Measurements from ENCODE around the gene PTPRN2. TPM values are rescaled to one million over a fixed set of nuclear protein-coding genes. Genes with fewer than 3 reads are reported as not detected.
"Not testable (repeated sequence)": the region's sequence is repeated elsewhere in the genome, so short reads cannot be mapped to it uniquely, and the experiment has no call there.

PTPRN2 gene
- total and polyA plus RNA-seq, 2 donors from 2014 or later: 4.8 to 6.2 TPM

DNA sequence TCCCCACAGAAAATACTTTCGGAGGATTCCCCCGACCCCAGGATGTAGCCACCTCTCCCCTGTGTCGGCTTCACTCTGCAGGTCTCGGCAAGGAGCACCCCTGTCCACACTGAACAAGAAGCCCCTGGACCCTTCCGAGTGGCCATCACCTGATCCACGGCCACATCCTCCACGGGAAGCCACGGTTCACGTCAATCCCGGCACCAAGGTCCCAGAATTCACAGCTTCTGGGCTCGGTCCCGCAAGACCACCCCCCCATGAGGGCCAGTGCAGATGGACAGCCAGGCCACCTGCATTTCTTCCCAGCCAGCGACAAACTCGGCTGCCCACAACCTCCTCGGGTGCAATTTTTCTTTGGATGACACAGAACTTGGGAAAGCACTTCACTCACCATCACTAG lies 199.6 kb downstream of the PTPRN2 start:
- DNase-seq: no peak
- intact Hi-C loops (cut with DNase I): no loop called here
- Histone ChIP-seq H3K9ac (ENCODE audit: low read length in 3 of 3) (no peak overlapping the region), H3K36me3 (ENCODE audit: control insufficient read depth in 2 of 3, insufficient read depth in 3 of 3, low read length in 3 of 3) (no peaks in the 10 kb centered on the region), H3K27me3 (ENCODE audit: control insufficient read depth, insufficient read depth, low read length) (no peaks in the 10 kb centered on the region), H3K4me1 (ENCODE audit: control insufficient read depth in 2 of 3, insufficient read depth in 2 of 3, low read depth in 1 of 3, low read length in 3 of 3) (no peaks in the 10 kb centered on the region), H3K9me3 (ENCODE audit: control insufficient read depth in 2 of 3, insufficient read depth in 1 of 3, low read length in 3 of 3) (no peaks in the 10 kb centered on the region), H3K27ac (ENCODE audit: low read depth in 2 of 2, low read length in 2 of 2) (no peak overlapping the region), H3K4me3 (ENCODE audit: low read length in 3 of 3) (no peak overlapping the region)
- TF ChIP-seq CTCF (IDR thresholded peaks at IDR 0.05; ENCODE audit: borderline replicate concordance, extremely low read depth, insufficient read depth): no peak
- FAIRE-seq: no peak

DNA sequence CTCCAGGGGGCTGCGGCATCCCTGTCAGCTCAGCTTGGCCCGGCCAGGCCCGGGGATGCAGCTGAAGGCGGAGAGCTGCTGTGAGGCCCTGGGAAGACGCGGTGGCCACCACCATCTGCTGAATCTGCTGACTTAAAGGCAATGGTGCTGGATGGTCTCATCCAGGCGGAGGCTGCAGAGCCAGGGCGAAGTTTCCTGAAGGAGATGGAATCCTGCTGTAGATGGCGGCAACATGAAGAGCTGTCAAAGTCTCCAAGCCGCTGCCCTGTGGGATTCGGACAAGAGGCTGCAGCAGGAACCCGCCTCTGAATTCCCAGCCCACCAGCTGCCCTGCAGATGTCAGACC lies 200.1 kb downstream of the PTPRN2 start:
- H3K9ac ChIP-seq (ENCODE audit: low read length in 3 of 3): no peak overlapping the region
- DNase-seq (peak in 3 of 5 donors; percentile 34 to 76 (median 35)), FAIRE-seq (no peak)
- intact Hi-C loops (cut with DNase I): no loop called here
- no peak for TF ChIP-seq CTCF (IDR thresholded peaks at IDR 0.05; ENCODE audit: borderline replicate concordance, extremely low read depth, insufficient read depth)
- H3K9me3 ChIP-seq (ENCODE audit: control insufficient read depth in 2 of 3, insufficient read depth in 1 of 3, low read length in 3 of 3): no peaks in the 10 kb centered on the region
- no peak overlapping the region for H3K27ac ChIP-seq (ENCODE audit: low read depth in 2 of 2, low read length in 2 of 2)
- H3K4me3 ChIP-seq (ENCODE audit: low read length in 3 of 3): no peak overlapping the region
- no peaks in the 10 kb centered on the region for H3K36me3 ChIP-seq (ENCODE audit: control insufficient read depth in 2 of 3, insufficient read depth in 3 of 3, low read length in 3 of 3)
- no peaks in the 10 kb centered on the region for H3K4me1 ChIP-seq (ENCODE audit: control insufficient read depth in 2 of 3, insufficient read depth in 2 of 3, low read depth in 1 of 3, low read length in 3 of 3)
- no peaks in the 10 kb centered on the region for H3K27me3 ChIP-seq (ENCODE audit: control insufficient read depth, insufficient read depth, low read length)

DNA sequence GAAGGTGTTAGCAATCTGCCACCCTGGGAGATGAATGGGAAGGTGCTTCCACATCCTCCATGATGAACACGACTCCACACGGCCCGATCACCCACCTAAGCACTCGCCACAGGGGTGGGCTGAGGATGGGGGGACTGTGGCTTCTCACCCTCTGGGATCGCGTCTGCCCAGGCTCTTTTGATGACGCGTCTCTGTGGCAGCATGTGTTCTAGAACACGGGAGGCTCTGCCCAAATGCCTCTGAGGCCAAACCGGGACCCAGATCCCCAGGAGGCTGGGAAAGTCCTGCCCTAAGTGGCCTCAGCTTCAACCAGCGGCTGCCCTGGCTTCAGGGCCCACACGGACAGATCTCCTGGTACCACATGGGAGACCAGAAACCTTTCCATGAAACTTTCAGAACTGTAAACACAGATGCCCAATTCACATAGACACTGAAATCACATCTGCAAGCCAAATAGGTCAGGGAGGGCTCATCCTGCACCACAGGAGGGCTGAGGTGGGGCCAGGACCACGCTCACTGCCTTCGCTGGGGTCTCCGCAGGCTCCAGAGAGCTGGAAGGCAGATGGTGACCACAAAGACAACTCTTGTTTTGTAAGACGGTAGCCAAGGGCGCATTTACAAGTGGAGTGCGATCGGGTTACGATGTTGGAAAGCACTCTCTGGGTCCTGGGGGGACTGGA lies 200.6 kb downstream of the PTPRN2 start:
- DNase-seq: no peak
- no peak overlapping the region for H3K27ac ChIP-seq (ENCODE audit: low read depth in 2 of 2, low read length in 2 of 2)
- H3K9ac ChIP-seq (ENCODE audit: low read length in 3 of 3): no peak overlapping the region
- intact Hi-C loops (cut with DNase I): no loop called here
- no peak overlapping the region for H3K4me3 ChIP-seq (ENCODE audit: low read length in 3 of 3)
- no peak for FAIRE-seq
- no peaks in the 10 kb centered on the region for H3K27me3 ChIP-seq (ENCODE audit: control insufficient read depth, insufficient read depth, low read length)
- H3K9me3 ChIP-seq (ENCODE audit: control insufficient read depth in 2 of 3, insufficient read depth in 1 of 3, low read length in 3 of 3): no peaks in the 10 kb centered on the region
- no peak for TF ChIP-seq CTCF (IDR thresholded peaks at IDR 0.05; ENCODE audit: borderline replicate concordance, extremely low read depth, insufficient read depth)
- no peaks in the 10 kb centered on the region for H3K36me3 ChIP-seq (ENCODE audit: control insufficient read depth in 2 of 3, insufficient read depth in 3 of 3, low read length in 3 of 3)
- H3K4me1 ChIP-seq (ENCODE audit: control insufficient read depth in 2 of 3, insufficient read depth in 2 of 3, low read depth in 1 of 3, low read length in 3 of 3): no peaks in the 10 kb centered on the region

GRCh38 chr7:158386355-158386618 lies 201.3 kb downstream of the PTPRN2 start:
- Histone ChIP-seq H3K9ac (ENCODE audit: low read length in 3 of 3) (no peak overlapping the region), H3K36me3 (ENCODE audit: control insufficient read depth in 2 of 3, insufficient read depth in 3 of 3, low read length in 3 of 3) (no peaks in the 10 kb centered on the region), H3K27ac (ENCODE audit: low read depth in 2 of 2, low read length in 2 of 2) (no peak overlapping the region), H3K27me3 (ENCODE audit: control insufficient read depth, insufficient read depth, low read length) (no peaks in the 10 kb centered on the region), H3K4me3 (ENCODE audit: low read length in 3 of 3) (no peak overlapping the region), H3K9me3 (ENCODE audit: control insufficient read depth in 2 of 3, insufficient read depth in 1 of 3, low read length in 3 of 3) (no peaks in the 10 kb centered on the region), H3K4me1 (ENCODE audit: control insufficient read depth in 2 of 3, insufficient read depth in 2 of 3, low read depth in 1 of 3, low read length in 3 of 3) (no peaks in the 10 kb centered on the region)
- FAIRE-seq (no peak), DNase-seq (no peak)
- intact Hi-C loops (cut with DNase I): no loop called here
- TF ChIP-seq CTCF (IDR thresholded peaks at IDR 0.05; ENCODE audit: borderline replicate concordance, extremely low read depth, insufficient read depth): no peak

DNA sequence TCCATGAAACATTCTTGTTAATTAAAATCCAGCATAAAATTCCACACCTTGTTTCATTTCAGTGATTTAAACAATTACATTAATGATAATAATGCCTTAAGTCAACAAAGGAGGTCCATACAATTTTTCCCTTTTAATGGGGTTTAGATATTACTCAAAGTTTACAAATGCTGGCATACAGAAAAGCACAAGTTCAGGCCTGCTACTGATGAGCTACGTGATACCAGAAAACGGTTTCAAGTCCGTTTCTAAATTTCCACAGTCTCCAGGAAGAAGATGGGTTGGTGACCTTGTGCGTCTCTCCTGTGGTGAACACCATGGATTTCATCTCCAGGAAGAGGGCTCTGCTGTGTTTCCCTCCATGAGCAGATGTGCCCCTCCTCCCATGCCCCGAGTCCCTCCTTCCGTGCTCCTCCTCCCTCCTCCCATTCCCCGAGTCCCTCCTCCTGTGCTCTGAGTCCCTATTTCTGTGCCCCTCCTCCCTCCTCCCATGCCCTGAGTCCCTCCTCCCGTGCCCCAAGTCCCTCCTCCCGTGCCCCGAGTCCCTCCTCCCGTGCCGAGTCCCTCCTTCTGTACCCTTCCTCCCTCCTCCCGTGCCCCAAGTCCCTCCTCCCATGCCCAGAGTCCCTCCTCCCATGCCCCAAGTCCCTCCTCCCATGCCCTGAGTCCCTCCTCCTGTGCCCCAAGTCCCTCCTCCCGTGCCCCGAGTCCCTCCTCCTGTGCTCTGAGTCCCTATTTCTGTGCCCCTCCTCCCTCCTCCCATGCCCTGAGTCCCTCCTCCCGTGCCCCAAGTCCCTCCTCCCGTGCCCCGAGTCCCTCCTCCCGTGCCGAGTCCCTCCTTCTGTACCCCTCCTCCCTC lies 201.9 kb downstream of the PTPRN2 start:
- H3K9ac ChIP-seq (ENCODE audit: low read length in 3 of 3); FAIRE-seq; H3K27ac ChIP-seq (ENCODE audit: low read depth in 2 of 2, low read length in 2 of 2); DNase-seq; intact Hi-C loops (cut with DNase I); H3K4me3 ChIP-seq (ENCODE audit: low read length in 3 of 3); H3K27me3 ChIP-seq (ENCODE audit: control insufficient read depth, insufficient read depth, low read length); H3K4me1 ChIP-seq (ENCODE audit: control insufficient read depth in 2 of 3, insufficient read depth in 2 of 3, low read depth in 1 of 3, low read length in 3 of 3); H3K9me3 ChIP-seq (ENCODE audit: control insufficient read depth in 2 of 3, insufficient read depth in 1 of 3, low read length in 3 of 3); H3K36me3 ChIP-seq (ENCODE audit: control insufficient read depth in 2 of 3, insufficient read depth in 3 of 3, low read length in 3 of 3): not testable (repeated sequence)

Measured in kidney (tissue), 14 donors.